ENCODE results near the gene SNAI3.

Gene SNAI3

GRCh38 chr16:88705801-88706228 lies 19.5 kb upstream of the SNAI3 start:
- DNase-seq (ENCODE audit: low read depth in 2 of 2), result no peak

- no peak for DNase-seq (ENCODE audit: low read depth in 2 of 2)
Measured at GRCh38 chr16:88705076-88705684, 18.9 kb upstream of the SNAI3 start.

- peak; percentile 62 to 80 for DNase-seq (ENCODE audit: low read depth in 2 of 2)
Measured at GRCh38 chr16:88703486-88704309, 17.4 kb upstream of the SNAI3 start.

GRCh38 chr16:88702371-88703210 lies 16.3 kb upstream of the SNAI3 start:
- DNase-seq (ENCODE audit: low read depth in 2 of 2), result no peak

- DNase-seq (ENCODE audit: low read depth in 2 of 2), result no peak
Measured at GRCh38 chr16:88701581-88702370, 15.5 kb upstream of the SNAI3 start.

- DNase-seq (ENCODE audit: low read depth in 2 of 2), result peak; percentile 93 to 98
Measured at GRCh38 chr16:88700636-88701482, 14.6 kb upstream of the SNAI3 start.

- DNase-seq (ENCODE audit: low read depth in 2 of 2), result no peak
Measured at GRCh38 chr16:88700322-88700635, 14.0 kb upstream of the SNAI3 start.

- no peak for DNase-seq (ENCODE audit: low read depth in 2 of 2)
Measured at GRCh38 chr16:88699180-88699579, 12.9 kb upstream of the SNAI3 start.

- no peak for DNase-seq (ENCODE audit: low read depth in 2 of 2)
Measured at GRCh38 chr16:88698646-88699045, 12.3 kb upstream of the SNAI3 start.

- no peak for DNase-seq (ENCODE audit: low read depth in 2 of 2)
Measured at GRCh38 chr16:88697831-88698615, 11.7 kb upstream of the SNAI3 start.

- DNase-seq (ENCODE audit: low read depth in 2 of 2), result no peak
Measured at GRCh38 chr16:88697116-88697830, 11.0 kb upstream of the SNAI3 start.

- no peak for DNase-seq (ENCODE audit: low read depth in 2 of 2)
Measured at GRCh38 chr16:88696441-88696840, 10.1 kb upstream of the SNAI3 start.

- DNase-seq (ENCODE audit: low read depth in 2 of 2), result no peak
Measured at GRCh38 chr16:88695753-88696152, 9.4 kb upstream of the SNAI3 start.

GRCh38 chr16:88695218-88695617 lies 8.9 kb upstream of the SNAI3 start:
- no peak for DNase-seq (ENCODE audit: low read depth in 2 of 2)

GRCh38 chr16:88694221-88695087 lies 8.1 kb upstream of the SNAI3 start:
- no peak for DNase-seq (ENCODE audit: low read depth in 2 of 2)

GRCh38 chr16:88693420-88694177 lies 7.3 kb upstream of the SNAI3 start:
- no peak for DNase-seq (ENCODE audit: low read depth in 2 of 2)

- no peak for DNase-seq (ENCODE audit: low read depth in 2 of 2)
Measured at GRCh38 chr16:88692861-88693260, 6.6 kb upstream of the SNAI3 start.
